ENCODE data around the gene POC1A.

Gene POC1A

GRCh38 chr3:52097851-52098507, 56.2 kb downstream of the POC1A start:
- no peak for DNase-seq

GRCh38 chr3:52095990-52096775, 58.0 kb downstream of the POC1A start:
- no peak for DNase-seq

GRCh38 chr3:52094571-52095485, 59.4 kb downstream of the POC1A start:
- no peak for DNase-seq

DNA sequence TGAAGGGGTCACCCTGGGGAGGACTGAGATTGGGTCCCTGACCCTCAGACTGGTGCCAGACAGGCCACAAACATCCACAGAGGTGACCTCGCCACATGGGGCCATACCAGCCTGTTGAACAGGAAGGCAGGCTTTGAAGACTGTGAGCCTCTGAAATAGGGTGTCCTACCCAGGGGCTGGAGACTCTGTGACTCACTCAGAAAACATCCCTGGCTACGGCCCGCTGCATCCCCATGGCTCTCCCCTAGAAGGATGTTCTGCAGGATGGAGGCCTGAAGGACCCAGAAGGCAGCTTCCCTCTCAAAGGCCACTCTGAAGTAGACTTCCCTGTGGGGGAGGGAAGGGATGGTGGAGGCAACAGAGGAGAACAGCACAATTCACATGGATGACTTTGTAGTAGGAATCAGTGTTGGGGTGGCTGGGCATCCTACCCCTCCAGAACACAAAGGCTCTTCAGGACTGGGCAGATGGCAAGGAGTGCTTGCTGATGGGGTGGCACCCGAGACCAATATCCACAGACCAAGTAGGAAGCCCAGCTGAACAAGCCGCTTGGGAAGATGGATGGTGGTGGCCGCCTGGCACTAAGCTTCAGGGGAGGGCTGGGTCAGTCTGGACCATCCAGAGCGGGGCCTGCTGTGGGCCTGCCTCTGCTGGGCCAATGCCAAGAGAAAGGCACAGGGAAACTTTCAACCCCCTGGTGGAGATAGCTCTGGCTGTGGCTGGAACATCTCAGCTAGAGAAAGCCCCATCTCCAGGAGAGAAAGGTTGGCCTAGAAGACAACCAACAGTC, 60.3 kb downstream of the POC1A start:
- DNase-seq = no peak

DNA sequence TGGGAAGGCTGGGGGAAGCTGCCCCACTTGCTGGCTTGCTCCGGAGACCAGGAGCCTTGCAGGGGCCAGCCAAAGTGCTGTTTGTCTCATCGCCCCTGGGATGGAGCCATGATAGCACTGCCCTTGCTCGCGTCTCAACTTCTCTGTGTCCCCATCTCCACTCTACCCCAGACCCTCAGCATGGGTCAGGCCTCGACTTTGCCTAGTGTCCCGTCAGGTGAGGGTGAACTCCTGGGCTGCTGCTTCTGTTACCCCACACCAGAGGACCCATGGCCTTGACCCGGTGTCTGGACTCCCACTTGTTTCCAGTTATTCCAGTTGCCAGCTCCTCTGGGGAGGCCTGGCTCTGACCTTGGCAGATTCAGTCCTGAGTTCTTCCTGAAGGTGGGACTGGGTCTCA, 61.3 kb downstream of the POC1A start:
- DNase-seq = no peak

DNA sequence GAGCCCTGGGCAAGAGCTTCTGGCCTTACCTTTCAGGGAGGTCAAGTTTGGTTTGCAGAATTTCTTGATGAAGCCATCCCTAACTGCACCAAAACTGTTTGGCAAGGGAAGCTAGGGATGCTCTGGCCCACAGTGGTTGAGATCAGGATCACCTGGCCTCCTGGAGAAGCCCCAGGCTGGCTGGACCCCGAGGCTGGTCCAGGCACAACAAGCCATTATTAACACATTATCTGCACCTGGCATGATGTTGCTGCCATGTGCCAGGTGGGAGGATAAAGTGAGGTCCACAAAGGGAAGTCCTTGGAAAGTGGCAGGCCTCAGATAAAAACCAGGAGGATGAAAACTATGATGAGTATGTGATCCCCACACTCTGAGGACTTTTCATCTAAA, 62.0 kb downstream of the POC1A start:
- no peak for DNase-seq

GRCh38 chr3:52091586-52092270, 62.5 kb downstream of the POC1A start:
- no peak for DNase-seq

DNA sequence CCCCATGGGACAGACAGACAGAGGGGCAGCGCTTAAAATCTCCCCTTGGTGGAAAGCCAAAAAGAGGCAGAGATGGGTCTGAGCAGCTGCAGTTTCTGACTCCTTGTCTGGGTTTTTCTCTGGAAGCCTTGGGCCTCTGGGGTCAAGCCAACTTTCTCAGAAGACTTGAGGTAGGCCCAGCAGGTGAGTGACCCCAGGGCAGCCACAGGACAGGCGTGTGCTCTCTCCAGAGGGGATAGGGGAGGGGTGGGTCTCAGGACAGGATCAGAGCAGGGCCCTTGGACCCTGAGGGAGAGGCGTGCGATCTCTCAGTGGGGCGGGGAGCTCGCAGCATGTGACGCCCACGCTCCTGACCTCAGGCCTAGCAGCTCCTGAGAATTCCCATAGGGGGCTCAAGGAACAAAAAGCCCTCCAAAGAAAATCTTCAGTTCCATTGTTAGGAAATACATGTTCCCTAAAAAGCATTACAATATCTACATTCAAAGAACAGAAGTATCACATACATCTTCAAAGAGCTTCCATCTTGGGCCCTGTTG, 63.2 kb downstream of the POC1A start:
- no peak for DNase-seq

GRCh38 chr3:52090131-52090932, 63.9 kb downstream of the POC1A start:
- no peak for DNase-seq

GRCh38 chr3:52089691-52090090, 64.5 kb downstream of the POC1A start:
- no peak for DNase-seq

DNA sequence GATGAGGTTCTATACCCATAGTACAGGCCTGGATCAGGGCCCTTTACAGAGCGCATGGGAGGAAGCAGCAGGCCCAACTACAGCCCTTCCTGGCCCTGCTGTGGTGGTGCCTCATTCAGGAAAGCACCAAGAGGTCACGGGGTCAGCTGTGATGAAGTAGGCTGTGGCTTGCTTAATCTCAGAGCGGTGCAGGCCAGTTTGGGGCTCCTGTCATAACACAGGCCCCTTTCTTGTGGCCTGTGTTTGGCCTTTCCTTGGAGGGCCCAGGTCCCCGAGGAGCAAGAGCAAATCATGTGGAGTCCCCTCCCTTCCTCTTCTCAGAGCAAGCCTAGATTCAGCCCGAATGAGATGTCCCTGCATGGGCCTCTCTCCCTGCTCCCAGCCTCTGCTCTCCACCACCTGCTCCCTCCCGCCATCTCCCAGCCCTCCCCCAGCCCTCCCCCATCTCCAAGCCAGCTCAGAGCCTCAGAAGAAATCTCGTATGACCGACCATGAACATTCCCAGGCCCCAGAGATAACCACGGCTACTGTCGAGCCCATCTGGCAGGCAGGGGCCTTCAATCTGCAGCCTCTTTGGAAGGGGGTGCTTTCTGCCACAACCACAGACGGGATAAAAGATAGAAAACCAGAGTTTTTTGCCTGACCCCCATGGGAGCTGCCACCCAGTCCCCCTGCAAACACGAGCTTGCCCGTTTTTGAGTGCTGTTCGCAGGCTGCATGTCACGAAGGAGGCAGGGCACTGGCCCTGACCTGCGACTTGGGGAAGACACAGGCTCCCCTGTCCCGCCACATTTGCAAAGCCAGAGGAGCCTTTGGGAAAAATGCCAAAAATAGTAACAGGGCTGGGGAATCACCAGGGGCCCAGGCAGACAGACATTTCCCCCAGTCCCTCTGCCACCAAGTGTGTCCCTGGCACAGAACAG, 65.5 kb downstream of the POC1A start:
- DNase-seq = no peak

DNA sequence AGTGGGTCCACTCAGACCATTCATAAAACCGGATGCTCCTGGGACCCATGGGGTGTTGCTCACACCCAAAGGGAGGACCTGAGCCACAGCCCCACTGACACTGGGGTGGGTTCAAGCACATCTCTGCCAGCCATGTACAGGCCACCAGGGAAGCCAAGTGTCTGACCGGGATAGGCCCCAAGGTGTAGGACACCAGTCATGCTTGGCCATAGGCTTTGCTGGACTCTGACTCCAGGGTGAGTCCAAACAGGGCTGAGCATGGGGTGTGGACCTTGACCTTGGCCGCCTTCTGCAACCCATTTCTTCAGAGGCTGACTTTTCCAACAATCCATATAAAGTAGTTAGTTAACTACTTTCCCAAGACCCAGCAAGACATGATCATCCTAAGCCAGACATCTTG, 66.5 kb downstream of the POC1A start:
- DNase-seq = no peak

- DNase-seq = no peak
These were observed 67.1 kb downstream of the POC1A start for GRCh38 chr3:52086976-52087663.

DNA sequence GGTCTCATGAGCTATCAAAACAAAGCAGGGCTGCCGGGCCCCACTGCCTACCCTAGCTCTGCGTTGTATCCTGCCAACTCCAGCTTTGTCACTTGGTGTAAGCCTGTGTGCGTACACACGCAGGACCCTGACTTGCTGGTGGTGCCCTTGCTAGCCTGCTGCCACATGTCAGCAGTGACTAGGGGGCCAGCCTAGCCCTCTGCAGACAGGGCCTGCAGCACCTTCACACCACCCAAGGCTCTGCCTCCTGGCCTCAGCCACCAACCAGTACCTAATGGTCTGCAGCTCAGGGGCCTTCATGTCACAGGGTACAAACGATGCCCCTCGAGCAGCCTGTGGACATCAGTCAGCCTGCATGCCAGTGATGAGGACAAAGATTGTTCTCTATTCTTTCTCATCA, 67.8 kb downstream of the POC1A start:
- no peak for DNase-seq

DNA sequence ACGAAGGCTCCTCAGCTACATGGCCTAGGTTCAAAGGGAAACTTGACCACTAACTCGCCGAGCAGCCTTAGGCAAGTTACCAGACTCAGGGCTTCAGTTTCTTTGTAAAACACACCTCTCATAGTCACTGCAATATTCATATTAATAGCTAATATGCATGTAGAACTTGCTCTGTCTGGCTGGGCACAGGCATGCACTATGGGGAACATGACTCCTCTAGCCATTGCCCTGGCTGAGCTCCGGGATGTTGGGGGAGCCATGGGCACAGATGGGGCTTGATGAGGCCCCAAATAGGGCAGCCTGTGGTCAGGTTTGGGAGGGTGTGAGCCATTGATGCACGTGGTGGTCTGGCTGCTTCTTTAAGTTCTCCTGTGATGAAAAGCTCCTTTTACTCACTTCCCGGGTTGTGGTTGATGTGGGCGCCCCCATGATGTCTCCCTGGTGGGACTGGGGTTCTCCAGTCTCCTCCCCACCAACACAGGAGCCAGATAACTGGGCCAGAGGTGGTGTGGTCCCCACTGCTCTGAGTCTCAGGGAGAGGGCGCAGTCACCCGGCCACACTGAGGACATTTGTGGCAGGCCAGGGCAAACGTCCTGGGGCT, 68.4 kb downstream of the POC1A start:
- no peak for DNase-seq

DNA sequence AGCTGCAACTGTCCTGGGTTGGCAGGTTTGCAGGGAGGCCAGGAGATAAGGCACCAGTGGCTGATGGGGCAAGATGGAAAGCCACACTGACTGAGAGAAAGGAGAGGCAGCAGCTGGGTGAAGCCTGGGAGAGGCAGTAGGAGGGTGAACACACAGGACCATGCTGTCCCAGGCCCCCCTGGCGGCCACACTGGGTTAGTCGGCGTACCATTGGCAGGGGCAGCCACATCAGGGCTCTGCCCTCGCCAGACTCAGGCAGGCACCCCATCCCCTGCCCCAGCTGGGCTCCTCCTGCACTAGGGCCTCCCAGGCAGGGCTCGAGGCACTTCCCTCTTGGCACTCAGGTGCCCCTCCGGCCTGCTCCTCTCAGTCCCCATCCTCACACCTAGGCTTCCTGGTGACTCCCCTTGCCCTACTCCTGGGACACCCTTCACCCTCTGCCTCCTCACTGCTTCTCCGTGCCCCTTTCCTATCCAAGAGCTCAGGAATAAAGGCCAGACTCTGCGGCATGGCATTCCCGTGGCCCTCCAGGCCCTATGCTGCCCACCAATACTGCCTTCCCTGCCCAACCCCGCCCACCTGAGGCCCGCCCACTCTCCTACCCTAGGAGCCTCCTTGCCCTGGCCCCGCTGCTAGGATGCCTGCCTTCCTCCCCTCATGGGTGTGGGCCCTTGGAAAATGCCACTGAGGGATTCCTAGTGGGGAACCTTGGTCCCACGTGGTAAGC, 69.1 kb downstream of the POC1A start:
- no peak for DNase-seq

GRCh38 chr3:52084216-52084945, 69.8 kb downstream of the POC1A start:
- DNase-seq = no peak
